ENCODE results near the gene RWDD1.
A peak's percentile ranks its signal among the peaks of the same experiment; 100 is the strongest.

The RWDD1 gene

DNA sequence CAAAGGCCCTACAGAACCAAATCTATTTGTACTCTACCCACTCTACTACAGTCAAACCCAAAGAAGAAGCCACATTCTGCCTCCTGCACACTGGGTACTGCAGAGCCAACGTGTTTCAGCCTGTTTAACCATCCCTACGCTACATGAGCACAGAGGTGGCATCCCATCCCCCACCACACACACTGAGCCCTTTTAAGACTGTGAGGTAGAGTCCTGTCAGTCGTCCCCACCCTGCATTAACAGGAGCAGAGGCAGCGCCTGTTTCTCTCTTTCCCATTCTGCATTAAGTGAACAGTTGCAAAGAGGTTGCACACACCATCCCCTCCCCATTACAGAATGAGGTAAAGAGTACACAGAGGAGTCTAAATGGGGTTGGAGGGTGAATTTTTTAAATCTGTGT, 39.8 kb downstream of the RWDD1 start:
- H3K4me1 ChIP-seq (ENCODE audit: insufficient read depth, low read length, severe bottlenecking): peaks cover 5% of the 10 kb centered on the region
- no peak overlapping the region for H3K4me2 ChIP-seq (ENCODE audit: low read length)
- H3K27ac ChIP-seq (ENCODE audit: low read depth, low read length, poor library complexity, severe bottlenecking): no peak overlapping the region
- H3K36me3 ChIP-seq (ENCODE audit: insufficient read depth, low read length): no peaks in the 10 kb centered on the region
- H3K27me3 ChIP-seq (ENCODE audit: insufficient read depth, low read length): no peaks in the 10 kb centered on the region
- no peaks in the 10 kb centered on the region for H3F3A ChIP-seq (ENCODE audit: insufficient read depth, low read length)
- no peak overlapping the region for H3K9ac ChIP-seq (ENCODE audit: low read length)
- H3K9me2 ChIP-seq (ENCODE audit: low read depth, low read length): no peaks in the 10 kb centered on the region
- H3K9me3 ChIP-seq (ENCODE audit: low read length): no peaks in the 10 kb centered on the region
- H3K79me2 ChIP-seq (ENCODE audit: insufficient read depth, low read length): no peaks in the 10 kb centered on the region
- no peak for TF ChIP-seq EZH2 (IDR thresholded peaks at IDR 0.05; ENCODE audit: borderline replicate concordance, low read length)
- TF ChIP-seq, protein P1, sequence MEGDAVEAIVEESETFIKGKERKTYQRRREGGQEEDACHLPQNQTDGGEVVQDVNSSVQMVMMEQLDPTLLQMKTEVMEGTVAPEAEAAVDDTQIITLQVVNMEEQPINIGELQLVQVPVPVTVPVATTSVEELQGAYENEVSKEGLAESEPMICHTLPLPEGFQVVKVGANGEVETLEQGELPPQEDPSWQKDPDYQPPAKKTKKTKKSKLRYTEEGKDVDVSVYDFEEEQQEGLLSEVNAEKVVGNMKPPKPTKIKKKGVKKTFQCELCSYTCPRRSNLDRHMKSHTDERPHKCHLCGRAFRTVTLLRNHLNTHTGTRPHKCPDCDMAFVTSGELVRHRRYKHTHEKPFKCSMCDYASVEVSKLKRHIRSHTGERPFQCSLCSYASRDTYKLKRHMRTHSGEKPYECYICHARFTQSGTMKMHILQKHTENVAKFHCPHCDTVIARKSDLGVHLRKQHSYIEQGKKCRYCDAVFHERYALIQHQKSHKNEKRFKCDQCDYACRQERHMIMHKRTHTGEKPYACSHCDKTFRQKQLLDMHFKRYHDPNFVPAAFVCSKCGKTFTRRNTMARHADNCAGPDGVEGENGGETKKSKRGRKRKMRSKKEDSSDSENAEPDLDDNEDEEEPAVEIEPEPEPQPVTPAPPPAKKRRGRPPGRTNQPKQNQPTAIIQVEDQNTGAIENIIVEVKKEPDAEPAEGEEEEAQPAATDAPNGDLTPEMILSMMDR (IDR thresholded peaks at IDR 0.05; ENCODE audit: low read length): no peak
- no peak overlapping the region for H3K4me3 ChIP-seq (ENCODE audit: low read depth, low read length, poor library complexity, severe bottlenecking)
- no peaks in the 10 kb centered on the region for H4K20me1 ChIP-seq (ENCODE audit: insufficient read depth, low read length)
- H2AFZ ChIP-seq (ENCODE audit: low read length): no peak overlapping the region

DNA sequence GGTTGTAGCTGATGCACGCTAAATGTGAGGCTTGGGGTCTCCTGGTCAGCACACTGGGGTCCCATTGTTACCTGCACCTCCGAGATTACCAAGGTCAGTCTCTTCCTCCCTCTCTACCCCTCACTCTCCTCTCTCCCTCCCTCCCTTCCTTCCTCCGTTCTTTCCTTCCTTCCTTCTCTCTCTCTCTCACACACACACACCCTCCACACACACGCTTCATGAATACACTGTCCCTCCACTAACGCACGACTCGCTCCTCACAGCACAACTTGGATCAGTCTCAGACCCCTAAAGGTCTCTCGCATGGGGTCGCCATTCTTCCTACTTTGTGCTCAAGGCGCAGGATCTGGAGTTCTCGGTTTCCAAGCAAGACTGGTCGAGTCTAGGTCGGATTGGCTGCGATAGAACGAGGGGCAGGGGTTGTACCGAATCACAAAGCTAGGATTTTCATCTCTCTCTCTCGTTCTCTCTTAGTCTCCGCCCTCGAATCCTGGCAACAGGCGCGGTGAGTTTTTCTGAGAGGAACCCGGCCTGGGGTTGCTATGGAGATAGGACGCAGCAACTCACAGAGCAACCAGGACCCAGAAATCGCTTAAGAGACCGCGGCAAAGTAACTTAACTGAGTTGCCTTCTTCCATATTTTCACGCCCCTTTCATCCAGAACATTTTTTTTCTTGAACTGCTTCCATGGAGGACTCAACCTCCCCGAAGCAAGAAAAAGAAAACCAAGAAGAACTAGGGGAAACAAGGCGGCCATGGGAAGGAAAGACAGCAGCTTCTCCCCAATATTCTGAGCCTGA, 44.8 kb downstream of the RWDD1 start, which contains the start of gene RSPH4A:
Gene RSPH4A (plus strand): TSS at position 543 of the 800 bp plus-strand sequence. CDS start 145 bp downstream, at position 688.
- peaks cover 18% of the 10 kb centered on the region for H3K4me1 ChIP-seq (ENCODE audit: insufficient read depth, low read length, severe bottlenecking)
- H3K4me2 ChIP-seq (ENCODE audit: low read length): peak within 1 kb of the TSS; percentile 83
- no peak within 1 kb of the TSS for H3K27ac ChIP-seq (ENCODE audit: low read depth, low read length, poor library complexity, severe bottlenecking)
- no peaks in the 10 kb centered on the region for H3K27me3 ChIP-seq (ENCODE audit: insufficient read depth, low read length)
- H3F3A ChIP-seq (ENCODE audit: insufficient read depth, low read length): no peaks in the 10 kb centered on the region
- H3K79me2 ChIP-seq (ENCODE audit: insufficient read depth, low read length): no peaks in the 10 kb centered on the region
- no peak within 1 kb of the TSS for H2AFZ ChIP-seq (ENCODE audit: low read length)
- H3K4me3 ChIP-seq (ENCODE audit: low read depth, low read length, poor library complexity, severe bottlenecking): peak within 1 kb of the TSS; percentile 61
- no peaks in the 10 kb centered on the region for H4K20me1 ChIP-seq (ENCODE audit: insufficient read depth, low read length)
- no peaks in the 10 kb centered on the region for H3K36me3 ChIP-seq (ENCODE audit: insufficient read depth, low read length)
- TF ChIP-seq, protein P1 (IDR thresholded peaks at IDR 0.05; ENCODE audit: low read length): peak; percentile 20; the same call in 1 of the 2 replicates
- TF ChIP-seq EZH2 (IDR thresholded peaks at IDR 0.05; ENCODE audit: borderline replicate concordance, low read length): no peak
- peak within 1 kb of the TSS; percentile 26; the same call in 1 of the 2 replicates for H3K9ac ChIP-seq (ENCODE audit: low read length)
- H3K9me3 ChIP-seq (ENCODE audit: low read length): no peaks in the 10 kb centered on the region
- no peaks in the 10 kb centered on the region for H3K9me2 ChIP-seq (ENCODE audit: low read depth, low read length)

DNA sequence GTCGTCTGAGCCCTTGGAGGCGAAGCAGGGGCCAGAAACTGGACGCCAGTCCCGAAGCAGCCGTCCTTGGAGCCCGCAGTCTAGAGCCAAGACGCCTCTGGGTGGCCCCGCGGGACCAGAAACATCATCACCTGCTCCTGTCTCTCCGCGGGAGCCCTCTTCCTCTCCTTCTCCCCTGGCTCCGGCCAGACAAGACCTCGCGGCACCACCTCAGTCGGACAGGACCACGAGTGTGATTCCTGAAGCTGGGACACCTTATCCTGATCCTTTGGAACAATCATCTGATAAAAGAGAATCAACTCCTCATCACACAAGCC, 45.4 kb downstream of the RWDD1 start:
- Histone ChIP-seq H3K4me3 (ENCODE audit: low read depth, low read length, poor library complexity, severe bottlenecking) (peak overlapping the region; percentile 61), H3K79me2 (ENCODE audit: insufficient read depth, low read length) (no peaks in the 10 kb centered on the region), H3K9me2 (ENCODE audit: low read depth, low read length) (no peaks in the 10 kb centered on the region), H3K9me3 (ENCODE audit: low read length) (no peaks in the 10 kb centered on the region), H2AFZ (ENCODE audit: low read length) (no peak overlapping the region), H3K36me3 (ENCODE audit: insufficient read depth, low read length) (no peaks in the 10 kb centered on the region), H3K27ac (ENCODE audit: low read depth, low read length, poor library complexity, severe bottlenecking) (no peak overlapping the region), H3K4me2 (ENCODE audit: low read length) (peak overlapping the region; percentile 83), H3K4me1 (ENCODE audit: insufficient read depth, low read length, severe bottlenecking) (peaks cover 18% of the 10 kb centered on the region), H3F3A (ENCODE audit: insufficient read depth, low read length) (no peaks in the 10 kb centered on the region), H3K9ac (ENCODE audit: low read length) (no peak overlapping the region), H3K27me3 (ENCODE audit: insufficient read depth, low read length) (no peaks in the 10 kb centered on the region), H4K20me1 (ENCODE audit: insufficient read depth, low read length) (no peaks in the 10 kb centered on the region)
- TF ChIP-seq, protein P1 (IDR thresholded peaks at IDR 0.05; ENCODE audit: low read length): no peak
- no peak for TF ChIP-seq EZH2 (IDR thresholded peaks at IDR 0.05; ENCODE audit: borderline replicate concordance, low read length)
